ENCODE results near the gene NTN1.

The NTN1 gene

DNA sequence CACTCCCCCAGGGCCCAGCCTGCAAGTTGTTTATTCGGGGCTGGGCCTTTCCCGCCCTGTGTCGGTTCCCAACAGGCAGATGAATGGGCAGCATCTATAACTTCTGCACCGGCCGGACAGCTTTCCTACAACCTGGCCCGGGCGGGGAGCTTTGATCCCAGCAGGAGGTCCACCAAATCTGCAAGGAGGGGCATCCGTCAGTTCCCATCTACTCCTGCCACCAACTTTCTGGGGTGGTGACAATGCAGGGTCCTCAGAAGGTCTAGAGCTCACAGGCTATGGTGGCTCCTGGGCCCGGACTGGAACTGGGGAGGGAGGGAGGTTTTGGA, 211.9 kb downstream of the NTN1 start:
- peaks cover 18% of the 10 kb centered on the region for H3K4me1 ChIP-seq (ENCODE audit: insufficient read depth, low read length)
- no peaks in the 10 kb centered on the region for H3K27me3 ChIP-seq (ENCODE audit: insufficient read depth, low read length)
- no peaks in the 10 kb centered on the region for H3K36me3 ChIP-seq (ENCODE audit: insufficient read depth, low read length)
- H3K4me3 ChIP-seq (ENCODE audit: low read length): no peak overlapping the region
- no peak overlapping the region for H2AFZ ChIP-seq (ENCODE audit: low read depth, low read length)
- H3K9me3 ChIP-seq (ENCODE audit: low read length): peaks cover 7% of the 10 kb centered on the region

DNA sequence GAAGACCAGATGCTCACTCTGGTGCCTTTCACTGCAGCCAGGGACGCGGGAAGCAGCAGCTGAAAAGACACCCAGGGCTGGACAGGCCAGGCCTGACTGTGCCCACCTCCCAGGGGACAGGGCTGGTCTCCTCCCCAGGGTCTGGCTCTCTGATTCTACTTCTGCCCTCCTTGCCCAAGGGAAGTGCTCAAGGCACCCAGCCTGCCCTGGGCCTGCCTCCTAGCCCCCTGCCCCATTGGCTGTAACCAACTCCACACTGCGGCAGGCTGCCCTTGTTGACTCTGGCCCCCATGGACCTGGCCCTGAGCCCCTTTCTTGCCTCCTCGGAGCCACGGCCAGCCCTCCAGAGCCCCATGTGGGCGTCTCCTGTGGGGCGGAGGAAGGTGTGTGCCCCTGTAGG, 212.5 kb downstream of the NTN1 start:
- no peak overlapping the region for H3K4me3 ChIP-seq (ENCODE audit: low read length)
- no peaks in the 10 kb centered on the region for H3K27me3 ChIP-seq (ENCODE audit: insufficient read depth, low read length)
- H3K9me3 ChIP-seq (ENCODE audit: low read length): peaks cover 6% of the 10 kb centered on the region
- peaks cover 23% of the 10 kb centered on the region for H3K4me1 ChIP-seq (ENCODE audit: insufficient read depth, low read length)
- no peaks in the 10 kb centered on the region for H3K36me3 ChIP-seq (ENCODE audit: insufficient read depth, low read length)
- no peak overlapping the region for H2AFZ ChIP-seq (ENCODE audit: low read depth, low read length)

DNA sequence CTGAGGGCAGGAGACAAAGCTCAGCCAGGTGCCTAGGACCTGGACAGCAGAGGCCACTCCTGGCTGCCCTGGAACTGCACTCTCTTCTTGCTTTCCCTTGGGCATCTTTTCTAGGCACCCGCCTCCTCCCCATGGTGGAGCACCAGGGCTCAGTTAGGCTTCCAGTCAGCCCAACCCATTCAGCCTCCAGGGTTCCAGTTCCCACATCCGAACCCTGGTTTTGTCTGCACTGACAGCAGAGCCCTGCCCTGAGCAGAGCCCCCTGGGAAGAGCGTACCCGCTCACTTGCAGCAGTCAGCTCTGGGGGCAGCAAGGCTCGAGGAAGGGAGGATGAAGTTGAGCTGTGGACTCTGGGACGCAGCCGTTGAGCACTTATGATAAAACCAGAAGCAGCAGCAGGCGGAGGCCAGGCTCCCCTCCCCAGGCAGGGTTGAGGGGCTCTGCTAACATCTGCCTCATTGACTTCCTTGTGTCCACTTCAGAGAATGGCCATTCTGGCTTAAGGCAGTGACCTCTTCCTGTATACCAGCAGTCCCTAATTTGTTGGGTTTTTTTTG, 213.2 kb downstream of the NTN1 start:
- Histone ChIP-seq H3K4me1 (ENCODE audit: insufficient read depth, low read length) (peaks cover 28% of the 10 kb centered on the region), H2AFZ (ENCODE audit: low read depth, low read length) (no peak overlapping the region), H3K36me3 (ENCODE audit: insufficient read depth, low read length) (no peaks in the 10 kb centered on the region), H3K27me3 (ENCODE audit: insufficient read depth, low read length) (no peaks in the 10 kb centered on the region), H3K4me3 (ENCODE audit: low read length) (no peak overlapping the region), H3K9me3 (ENCODE audit: low read length) (peaks cover 3% of the 10 kb centered on the region)

DNA sequence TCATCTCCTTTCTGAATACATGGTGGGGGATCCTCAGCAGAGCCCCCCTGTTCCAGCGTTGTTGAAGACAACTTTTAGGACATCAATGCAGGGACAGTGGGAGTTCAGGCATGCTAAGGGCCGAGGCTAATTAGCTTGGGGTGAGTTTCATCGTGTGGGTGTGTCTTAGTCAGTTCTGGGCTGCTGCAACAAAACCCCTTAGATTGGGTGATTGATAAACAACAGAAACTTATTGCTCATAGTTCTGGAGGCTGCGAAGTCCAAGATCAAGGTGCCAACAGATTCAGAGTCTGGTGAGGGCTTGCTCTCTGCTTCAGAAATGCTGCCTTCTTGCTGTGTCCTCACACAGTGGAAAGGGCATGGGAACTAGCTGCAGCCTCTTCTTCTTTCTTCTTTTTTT, 214.0 kb downstream of the NTN1 start:
- Histone ChIP-seq H3K4me1 (ENCODE audit: insufficient read depth, low read length) (peaks cover 31% of the 10 kb centered on the region), H2AFZ (ENCODE audit: low read depth, low read length) (no peak overlapping the region), H3K36me3 (ENCODE audit: insufficient read depth, low read length) (no peaks in the 10 kb centered on the region), H3K4me3 (ENCODE audit: low read length) (no peak overlapping the region), H3K27me3 (ENCODE audit: insufficient read depth, low read length) (no peaks in the 10 kb centered on the region), H3K9me3 (ENCODE audit: low read length) (peaks cover 3% of the 10 kb centered on the region)

DNA sequence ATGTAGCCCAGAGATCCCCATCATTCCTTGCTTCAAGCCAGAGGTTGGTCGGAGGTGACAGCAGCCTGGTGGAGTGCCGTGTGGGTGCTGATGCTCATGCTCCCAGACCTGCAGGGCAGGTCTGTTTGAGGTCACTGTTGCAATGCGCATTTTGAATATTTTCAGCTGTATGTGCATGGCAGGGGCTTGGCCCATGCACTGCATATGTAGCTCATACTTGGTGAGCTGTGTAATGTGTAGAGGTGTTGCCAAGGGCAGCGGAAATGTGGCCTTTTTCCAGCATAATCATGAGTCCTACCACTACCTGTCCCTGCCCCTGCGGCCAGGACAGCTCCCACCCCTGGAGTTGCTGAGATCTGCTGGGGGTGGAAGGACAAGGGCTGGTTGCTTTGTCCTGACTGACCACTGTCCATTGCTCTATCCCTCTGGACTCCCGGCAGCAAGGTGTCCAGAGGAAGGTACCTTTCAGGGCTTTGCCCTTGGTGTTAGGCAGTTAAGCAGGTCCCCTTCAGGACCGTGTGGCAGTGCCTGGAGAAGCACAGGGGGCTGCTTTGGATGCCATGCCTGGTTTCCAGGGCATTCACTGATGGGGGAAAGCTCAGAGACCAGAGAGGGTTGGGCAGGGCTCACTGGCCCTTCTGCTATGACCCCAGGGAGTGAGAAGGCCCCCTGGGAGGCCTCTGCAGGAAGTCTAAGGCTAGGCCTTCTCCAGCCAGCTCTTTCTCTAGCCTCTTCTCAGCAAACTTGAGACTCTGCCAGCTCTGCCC, 215.2 kb downstream of the NTN1 start:
- no peak overlapping the region for H3K4me3 ChIP-seq (ENCODE audit: low read length)
- H3K36me3 ChIP-seq (ENCODE audit: insufficient read depth, low read length): no peaks in the 10 kb centered on the region
- H3K4me1 ChIP-seq (ENCODE audit: insufficient read depth, low read length): peaks cover 41% of the 10 kb centered on the region
- no peak overlapping the region for H2AFZ ChIP-seq (ENCODE audit: low read depth, low read length)
- peaks cover 3% of the 10 kb centered on the region for H3K9me3 ChIP-seq (ENCODE audit: low read length)
- no peaks in the 10 kb centered on the region for H3K27me3 ChIP-seq (ENCODE audit: insufficient read depth, low read length)

- Histone ChIP-seq H2AFZ (ENCODE audit: low read depth, low read length) (no peak overlapping the region), H3K4me3 (ENCODE audit: low read length) (no peak overlapping the region), H3K36me3 (ENCODE audit: insufficient read depth, low read length) (no peaks in the 10 kb centered on the region), H3K4me1 (ENCODE audit: insufficient read depth, low read length) (peaks cover 41% of the 10 kb centered on the region), H3K27me3 (ENCODE audit: insufficient read depth, low read length) (no peaks in the 10 kb centered on the region), H3K9me3 (ENCODE audit: low read length) (peaks cover 3% of the 10 kb centered on the region)
Observed at GRCh38 chr17:9237053-9237410, 215.7 kb downstream of the NTN1 start.

- H3K4me1 ChIP-seq (ENCODE audit: insufficient read depth, low read length): peaks cover 45% of the 10 kb centered on the region
- peaks cover 3% of the 10 kb centered on the region for H3K9me3 ChIP-seq (ENCODE audit: low read length)
- H3K27me3 ChIP-seq (ENCODE audit: insufficient read depth, low read length): no peaks in the 10 kb centered on the region
- no peak overlapping the region for H2AFZ ChIP-seq (ENCODE audit: low read depth, low read length)
- no peak overlapping the region for H3K4me3 ChIP-seq (ENCODE audit: low read length)
- no peaks in the 10 kb centered on the region for H3K36me3 ChIP-seq (ENCODE audit: insufficient read depth, low read length)
Observed at GRCh38 chr17:9237661-9238301, 216.5 kb downstream of the NTN1 start.

DNA sequence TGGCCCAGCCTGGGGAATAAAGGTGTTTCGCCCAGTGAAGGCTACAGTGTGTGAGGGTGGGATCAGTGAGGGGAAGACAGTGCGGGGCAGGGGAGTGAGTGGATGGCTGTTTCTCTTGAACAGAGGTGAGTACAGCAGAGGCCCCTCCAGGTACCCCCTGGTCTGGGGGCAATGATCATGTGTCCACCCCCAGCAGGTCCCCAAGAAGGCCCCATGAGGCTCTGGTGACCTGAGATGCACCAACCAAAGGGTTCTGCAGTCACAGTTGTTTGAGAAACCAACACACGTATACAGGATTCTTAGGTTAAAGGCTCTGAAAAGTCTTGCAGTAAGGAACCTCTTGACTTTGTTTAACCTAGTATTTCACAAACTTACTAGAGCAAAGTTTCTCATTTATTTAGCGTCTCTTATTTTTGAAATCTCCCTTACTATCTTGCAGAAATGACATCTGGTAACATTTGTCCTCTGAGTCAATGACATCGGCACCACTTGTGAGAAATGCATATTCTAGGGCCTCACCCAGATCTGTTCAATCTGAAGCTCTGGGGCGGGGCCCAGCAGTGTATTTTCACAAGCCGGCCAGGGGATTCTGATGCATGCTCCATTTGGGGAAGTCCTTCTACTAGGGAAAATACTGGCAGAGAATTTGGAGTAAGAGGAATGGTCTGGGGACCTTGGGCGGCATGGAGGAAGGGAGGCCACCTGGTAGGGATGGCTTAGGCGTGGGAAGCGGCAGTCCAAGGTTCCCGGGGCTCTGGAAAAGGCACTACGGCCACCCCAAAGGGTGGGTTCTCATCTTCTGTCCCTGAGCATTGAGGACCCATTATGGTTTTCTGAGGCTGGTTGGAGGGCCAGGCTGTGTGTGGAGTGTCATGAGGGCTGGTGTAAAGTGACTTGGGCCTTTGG, 217.3 kb downstream of the NTN1 start:
- Histone ChIP-seq H3K9me3 (ENCODE audit: low read length) (peaks cover 3% of the 10 kb centered on the region), H3K36me3 (ENCODE audit: insufficient read depth, low read length) (no peaks in the 10 kb centered on the region), H3K4me1 (ENCODE audit: insufficient read depth, low read length) (peaks cover 45% of the 10 kb centered on the region), H2AFZ (ENCODE audit: low read depth, low read length) (no peak overlapping the region), H3K4me3 (ENCODE audit: low read length) (no peak overlapping the region), H3K27me3 (ENCODE audit: insufficient read depth, low read length) (no peaks in the 10 kb centered on the region)

- H2AFZ ChIP-seq (ENCODE audit: low read depth, low read length): no peak overlapping the region
- no peaks in the 10 kb centered on the region for H3K27me3 ChIP-seq (ENCODE audit: insufficient read depth, low read length)
- H3K9me3 ChIP-seq (ENCODE audit: low read length): peaks cover 3% of the 10 kb centered on the region
- H3K4me3 ChIP-seq (ENCODE audit: low read length): no peak overlapping the region
- H3K4me1 ChIP-seq (ENCODE audit: insufficient read depth, low read length): peaks cover 45% of the 10 kb centered on the region
- H3K36me3 ChIP-seq (ENCODE audit: insufficient read depth, low read length): no peaks in the 10 kb centered on the region
Observed at GRCh38 chr17:9239246-9239792, 218.0 kb downstream of the NTN1 start.

- Histone ChIP-seq H3K4me1 (ENCODE audit: insufficient read depth, low read length) (peaks cover 45% of the 10 kb centered on the region), H3K4me3 (ENCODE audit: low read length) (no peak overlapping the region), H2AFZ (ENCODE audit: low read depth, low read length) (no peak overlapping the region), H3K27me3 (ENCODE audit: insufficient read depth, low read length) (no peaks in the 10 kb centered on the region), H3K36me3 (ENCODE audit: insufficient read depth, low read length) (no peaks in the 10 kb centered on the region), H3K9me3 (ENCODE audit: low read length) (peaks cover 3% of the 10 kb centered on the region)
Observed at GRCh38 chr17:9239793-9240658, 218.7 kb downstream of the NTN1 start.

GRCh38 chr17:9240659-9241370, 219.5 kb downstream of the NTN1 start:
- peaks cover 45% of the 10 kb centered on the region for H3K4me1 ChIP-seq (ENCODE audit: insufficient read depth, low read length)
- H3K4me3 ChIP-seq (ENCODE audit: low read length): no peak overlapping the region

DNA sequence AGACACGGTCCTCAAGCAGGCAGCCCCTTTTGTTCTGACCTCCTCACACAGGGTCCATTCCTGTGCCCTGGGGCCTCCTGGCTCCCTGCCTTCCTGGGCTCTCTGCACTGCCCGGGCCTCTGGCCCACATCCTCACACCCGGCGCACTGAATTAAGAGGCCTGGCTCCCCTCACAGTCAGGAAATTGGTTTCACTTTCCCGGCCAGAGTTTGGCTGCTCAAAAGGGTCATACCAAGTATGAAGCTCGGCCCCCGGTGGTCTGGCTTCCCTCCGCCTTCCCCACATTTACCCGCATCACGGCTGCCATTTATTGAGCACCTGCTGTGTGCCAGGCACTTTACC, 220.0 kb downstream of the NTN1 start:
- no peak overlapping the region for H3K4me3 ChIP-seq (ENCODE audit: low read length)
- H3K36me3 ChIP-seq (ENCODE audit: insufficient read depth, low read length): no peaks in the 10 kb centered on the region
- no peaks in the 10 kb centered on the region for H3K27me3 ChIP-seq (ENCODE audit: insufficient read depth, low read length)
- peaks cover 3% of the 10 kb centered on the region for H3K9me3 ChIP-seq (ENCODE audit: low read length)
- peaks cover 49% of the 10 kb centered on the region for H3K4me1 ChIP-seq (ENCODE audit: insufficient read depth, low read length)
- no peak overlapping the region for H2AFZ ChIP-seq (ENCODE audit: low read depth, low read length)

More at GRCh38 chr17:9240659-9241370, 219.5 kb downstream of the NTN1 start:
- H2AFZ ChIP-seq (ENCODE audit: low read depth, low read length): no peak overlapping the region
- no peaks in the 10 kb centered on the region for H3K27me3 ChIP-seq (ENCODE audit: insufficient read depth, low read length)
- peaks cover 3% of the 10 kb centered on the region for H3K9me3 ChIP-seq (ENCODE audit: low read length)
- H3K36me3 ChIP-seq (ENCODE audit: insufficient read depth, low read length): no peaks in the 10 kb centered on the region

Data from neuron (in vitro differentiated cells).